ENCODE results near the gene GVQW3.

Gene GVQW3

GRCh38 chr11:76448506-76448905, 67.4 kb downstream of the GVQW3 start:
- no peak for DNase-seq

- DNase-seq, result no peak
These were observed 72.1 kb downstream of the GVQW3 start for GRCh38 chr11:76453248-76453647.

GRCh38 chr11:76455331-76455730, 74.2 kb downstream of the GVQW3 start:
- no peak for DNase-seq

- no peak for DNase-seq
These were observed 74.8 kb downstream of the GVQW3 start for GRCh38 chr11:76455931-76456330.

GRCh38 chr11:76456571-76456970, 75.4 kb downstream of the GVQW3 start:
- no peak for DNase-seq

All from stimulated activated CD8-positive, alpha-beta memory T cell treated with anti-CD3 and anti-CD28 coated beads, Interleukin-4, amount 100 ng/mL, for 48 hours (primary cell).